Osteoblast (primary cell): ENCODE data around the gene IL15. TPM values are rescaled to one million over a fixed set of nuclear protein-coding genes. Genes with fewer than 3 reads are reported as not detected.
"Not testable (repeated sequence)": the region's sequence is repeated elsewhere in the genome, so short reads cannot be mapped to it uniquely, and the experiment has no call there.

Experiments
- DNase-seq: peaks from one replicate; pipeline ENCODE4 v3.0.0; 2011; ENCODE audit warnings: low spot score, mixed read lengths; ENCODE audit not compliant: insufficient read length; ENCODE audit errors: missing footprints
- H2AFZ ChIP-seq: 2 replicates; pipeline ENCODE4 v1.6.0; 2011; ENCODE audit warnings: mild to moderate bottlenecking, low read length
- H3K27ac ChIP-seq: 2 replicates; pipeline ENCODE4 v1.5.1; 2011; ENCODE audit warnings: mild to moderate bottlenecking, low read depth, low read length, moderate library complexity
- H3K27me3 ChIP-seq: 2 replicates; pipeline ENCODE4 v1.6.0; 2012; ENCODE audit warnings: mild to moderate bottlenecking, control low read depth, inconsistent platforms, low read length, moderate library complexity; ENCODE audit not compliant: insufficient read depth
- H3K36me3 ChIP-seq: 2 replicates; pipeline ENCODE4 v1.5.1; 2011; ENCODE audit warnings: mild to moderate bottlenecking, low read length, control low read depth, moderate library complexity; ENCODE audit not compliant: insufficient read depth
- H3K4me1 ChIP-seq: 2 replicates; pipeline ENCODE4 v1.5.1; 2011; ENCODE audit warnings: mild to moderate bottlenecking, low read length, control low read depth, moderate library complexity; ENCODE audit not compliant: insufficient read depth
- H3K4me2 ChIP-seq: 2 replicates; pipeline ENCODE4 v1.6.0; 2011; ENCODE audit warnings: mild to moderate bottlenecking, low read length; ENCODE audit not compliant: insufficient read depth
- H3K4me3 ChIP-seq: fragments of 200-600 bp; sonication (generic); 3 replicates; pipeline ENCODE4 v1.5.1; 2012; ENCODE audit warnings: mild to moderate bottlenecking, low read length, inconsistent platforms; ENCODE audit not compliant: insufficient read depth
- H3K79me2 ChIP-seq: 2 replicates; pipeline ENCODE4 v1.6.0; 2012; ENCODE audit warnings: mild to moderate bottlenecking, low read length, control low read depth, inconsistent platforms; ENCODE audit not compliant: insufficient read depth
- H3K9me3 ChIP-seq: 2 replicates; pipeline ENCODE4 v1.5.1; 2011; ENCODE audit warnings: low read depth, low read length, control low read depth
- H4K20me1 ChIP-seq: 2 replicates; pipeline ENCODE4 v1.6.0; 2012; ENCODE audit warnings: mild to moderate bottlenecking, low read length, control low read depth; ENCODE audit not compliant: insufficient read depth
- CTCF ChIP-seq: IDR thresholded peaks from 2 replicates; pipeline ENCODE4 v1.5.1; 2011; ENCODE audit warnings: mild to moderate bottlenecking, low read depth, low read length, moderate library complexity; ENCODE audit errors: extremely low read depth
- total RNA-seq: library from RNA; depleted of rRNA; stranded (reverse); fragments of >200 nt; gene quantifications from 2 replicates; pipeline ENCODE4 v1.2.3, GENCODE V29; 2012

The IL15 gene
- total RNA-seq, 1 donor = 3.3 TPM

- no peak for DNase-seq
- no peak for TF ChIP-seq CTCF
- Histone ChIP-seq H3K36me3 (no peaks in the 10 kb centered on the region), H3K4me1 (peaks cover 5% of the 10 kb centered on the region), H3K4me2 (no peak overlapping the region), H3K79me2 (no peaks in the 10 kb centered on the region), H3K4me3 (no peak overlapping the region), H3K27me3 (no peaks in the 10 kb centered on the region), H3K27ac (peak overlapping the region; percentile 17), H3K9me3 (no peaks in the 10 kb centered on the region), H2AFZ (peak overlapping the region; percentile 56), H4K20me1 (no peaks in the 10 kb centered on the region)
Observed at GRCh38 chr4:141730805-141731204, 94.4 kb downstream of the IL15 start.

DNA sequence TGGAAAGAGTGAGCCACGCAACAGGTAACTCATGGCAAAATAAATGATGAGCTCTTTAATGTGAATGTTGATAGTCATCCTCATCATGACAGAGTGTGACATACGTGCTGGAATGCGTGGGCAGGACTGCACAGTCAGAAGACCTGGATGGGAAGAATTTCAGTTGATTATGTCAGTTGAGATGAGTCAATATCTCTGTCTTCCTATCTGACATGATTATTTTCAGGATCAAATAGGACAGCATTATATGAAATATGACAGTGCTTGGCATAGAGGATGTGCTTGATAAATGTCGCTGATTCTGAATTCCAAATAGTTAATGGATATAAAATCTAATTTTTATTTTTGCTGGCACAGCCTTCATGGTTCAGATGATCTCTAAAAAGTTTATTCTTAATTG, 95.1 kb downstream of the IL15 start:
- H3K79me2 ChIP-seq = no peaks in the 10 kb centered on the region
- no peaks in the 10 kb centered on the region for H3K9me3 ChIP-seq
- no peak overlapping the region for H3K4me3 ChIP-seq
- DNase-seq = no peak
- peaks cover 5% of the 10 kb centered on the region for H3K4me1 ChIP-seq
- H2AFZ ChIP-seq = no peak overlapping the region
- H3K27ac ChIP-seq = no peak overlapping the region
- no peak overlapping the region for H3K4me2 ChIP-seq
- H3K27me3 ChIP-seq = no peaks in the 10 kb centered on the region
- no peak for TF ChIP-seq CTCF
- H4K20me1 ChIP-seq = no peaks in the 10 kb centered on the region
- H3K36me3 ChIP-seq = no peaks in the 10 kb centered on the region

GRCh38 chr4:141739636-141740035, 103.3 kb downstream of the IL15 start:
- no peak for DNase-seq
- H3K4me2 ChIP-seq = no peak overlapping the region
- H3K4me1 ChIP-seq = no peaks in the 10 kb centered on the region
- no peak for TF ChIP-seq CTCF
- no peaks in the 10 kb centered on the region for H3K27me3 ChIP-seq
- no peaks in the 10 kb centered on the region for H3K9me3 ChIP-seq
- H3K27ac ChIP-seq = no peak overlapping the region
- no peaks in the 10 kb centered on the region for H3K36me3 ChIP-seq
- no peaks in the 10 kb centered on the region for H4K20me1 ChIP-seq
- H3K79me2 ChIP-seq = no peaks in the 10 kb centered on the region
- no peak overlapping the region for H3K4me3 ChIP-seq
- no peak overlapping the region for H2AFZ ChIP-seq

- H3K9me3 ChIP-seq = no peaks in the 10 kb centered on the region
- no peak overlapping the region for H3K4me3 ChIP-seq
- no peaks in the 10 kb centered on the region for H4K20me1 ChIP-seq
- no peak overlapping the region for H3K4me2 ChIP-seq
- no peak for TF ChIP-seq CTCF
- no peak for DNase-seq
- no peaks in the 10 kb centered on the region for H3K27me3 ChIP-seq
- no peak overlapping the region for H2AFZ ChIP-seq
- H3K27ac ChIP-seq = no peak overlapping the region
- H3K4me1 ChIP-seq = no peaks in the 10 kb centered on the region
- H3K79me2 ChIP-seq = no peaks in the 10 kb centered on the region
- no peaks in the 10 kb centered on the region for H3K36me3 ChIP-seq
Observed at GRCh38 chr4:141746026-141746425, 109.6 kb downstream of the IL15 start.

DNA sequence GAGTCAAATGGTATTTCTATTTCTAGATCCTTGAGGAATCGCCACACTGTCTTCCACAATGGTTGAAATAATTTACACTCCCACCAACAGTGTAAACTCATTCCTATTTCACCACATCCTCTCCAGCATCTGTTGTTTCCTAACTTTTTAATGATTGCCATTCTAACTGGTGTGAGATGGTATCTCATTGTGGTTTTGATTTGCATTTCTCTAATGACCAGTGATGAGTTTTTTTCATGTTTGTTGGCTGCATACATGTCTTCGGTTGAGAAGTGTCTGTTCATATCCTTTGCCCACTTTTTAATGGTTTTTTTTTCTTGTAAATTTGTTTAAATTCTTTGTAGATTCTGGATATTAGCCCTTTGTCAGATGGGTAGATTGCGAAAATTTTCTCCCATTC, 115.4 kb downstream of the IL15 start:
- H3K79me2 ChIP-seq, H3K4me2 ChIP-seq, H3K27ac ChIP-seq, DNase-seq, H3K9me3 ChIP-seq, H3K27me3 ChIP-seq, H4K20me1 ChIP-seq, H2AFZ ChIP-seq, H3K4me1 ChIP-seq, H3K36me3 ChIP-seq, H3K4me3 ChIP-seq: not testable (repeated sequence)
